GM23338 (cell line): ENCODE measurements around the gene CPSF2. TPM values are rescaled to one million over a fixed set of nuclear protein-coding genes. Genes with fewer than 3 reads are reported as not detected.

Source experiments
- ATAC-seq: fragments of 200-7000 bp; cut with Tn5 transposase; 3 replicates; pipeline ENCODE4 v1.9.1; 2020
- DNase-seq: peaks from one replicate; pipeline ENCODE4 v3.0.0-alpha.2; 2015; ENCODE audit warnings: low spot score
- H2AFZ ChIP-seq: fragments of 200-600 bp; sonication (generic); 2 replicates; pipeline ENCODE4 v1.8.0; 2016; ENCODE audit warnings: antibody characterized with exemption, mild to moderate bottlenecking, moderate library complexity
- H3F3A ChIP-seq: fragments of 200-600 bp; sonication (generic); replicated peaks from 2 replicates; pipeline ENCODE4 v1.8.0; 2017; ENCODE audit warnings: antibody characterized with exemption, mixed run types, low read depth
- H3K27ac ChIP-seq: fragments of 200-600 bp; sonication (generic); 2 replicates; pipeline ENCODE4 v1.6.1; 2016; ENCODE audit warnings: low read depth
- H3K27me3 ChIP-seq: fragments of 200-600 bp; sonication (generic); 2 replicates; pipeline ENCODE4 v1.8.0; 2016; ENCODE audit warnings: mild to moderate bottlenecking, mixed run types, moderate library complexity; ENCODE audit not compliant: insufficient read depth
- H3K36me3 ChIP-seq: fragments of 200-600 bp; sonication (generic); 2 replicates; pipeline ENCODE4 v1.8.0; 2016; ENCODE audit warnings: mild to moderate bottlenecking; ENCODE audit not compliant: insufficient read depth
- H3K4me1 ChIP-seq: fragments of 200-600 bp; sonication (generic); 2 replicates; pipeline ENCODE4 v1.8.0; 2016; ENCODE audit warnings: mild to moderate bottlenecking, moderate library complexity; ENCODE audit not compliant: insufficient read depth
- H3K4me2 ChIP-seq: fragments of 200-600 bp; sonication (generic); 2 replicates; pipeline ENCODE4 v1.7.1; 2017; ENCODE audit warnings: mixed run types
- H3K4me3 ChIP-seq: fragments of 200-600 bp; sonication (generic); 2 replicates; pipeline ENCODE4 v1.6.1; 2016; ENCODE audit warnings: mixed run types
- H3K79me2 ChIP-seq: fragments of 200-600 bp; sonication (generic); replicated peaks from 2 replicates; pipeline ENCODE4 v1.8.0; 2017; ENCODE audit warnings: mild to moderate bottlenecking; ENCODE audit not compliant: insufficient read depth
- H3K9me2 ChIP-seq: fragments of 200-600 bp; sonication (generic); 2 replicates; pipeline ENCODE4 v1.8.0; 2017; ENCODE audit not compliant: insufficient read depth
- H4K20me1 ChIP-seq: fragments of 200-600 bp; sonication (generic); replicated peaks from 2 replicates; pipeline ENCODE4 v1.8.0; 2017; ENCODE audit warnings: mild to moderate bottlenecking; ENCODE audit not compliant: insufficient read depth
- H3K27ac Mint-ChIP-seq: 2 replicates; pipeline ENCODE4 v1.8.0; 2020; ENCODE audit warnings: inconsistent platforms, mild to moderate bottlenecking, moderate library complexity, mixed read lengths
- H3K27me3 Mint-ChIP-seq: 3 replicates; pipeline ENCODE4 v1.8.0; 2022; ENCODE audit warnings: low read depth, mild to moderate bottlenecking, moderate library complexity, mixed read lengths, inconsistent platforms; ENCODE audit not compliant: insufficient read depth, poor library complexity
- H3K36me3 Mint-ChIP-seq: 3 replicates; pipeline ENCODE4 v1.8.0; 2021; ENCODE audit warnings: low read depth, mild to moderate bottlenecking, inconsistent platforms, moderate library complexity, mixed read lengths
- H3K4me1 Mint-ChIP-seq: 3 replicates; pipeline ENCODE4 v1.8.0; 2020; ENCODE audit warnings: mild to moderate bottlenecking, inconsistent platforms, mixed read lengths
- H3K4me3 Mint-ChIP-seq: 3 replicates; pipeline ENCODE4 v1.8.0; 2021; ENCODE audit warnings: moderate library complexity, mild to moderate bottlenecking, inconsistent platforms, mixed read lengths
- H3K9me3 Mint-ChIP-seq: 3 replicates; pipeline ENCODE4 v1.8.0; 2020; ENCODE audit warnings: moderate library complexity, mild to moderate bottlenecking, inconsistent platforms, mixed read lengths
- CREB1 ChIP-seq: fragments of 250-450 bp; sonication (Bioruptor Pico); IDR thresholded peaks from 2 replicates; pipeline ENCODE4 v1.5.0; 2020; ENCODE audit warnings: low read depth, mild to moderate bottlenecking, moderate library complexity
- STAT1 ChIP-seq: IDR thresholded peaks from one replicate; pipeline ENCODE4 v1.6.1; 2016; ENCODE audit warnings: antibody characterized with exemption; ENCODE audit not compliant: unreplicated experiment
- ZNF114 ChIP-seq: fragments of 250-450 bp; sonication (Bioruptor Pico); IDR thresholded peaks from 2 replicates; pipeline ENCODE4 v1.5.0; 2020; ENCODE audit warnings: mild to moderate bottlenecking, moderate library complexity
- polyA plus RNA-seq: library from polyadenylated mRNA; unstranded; fragments of >200 nt; fragmentation: Nextera tagmentation; extraction: Ambion mirVana; gene quantifications from 2 replicates; pipeline ENCODE4 v1.2.1, GENCODE V29; 2016
- total RNA-seq: library from RNA; depleted of rRNA; stranded (reverse); fragments of >200 nt; shearing (Covaris generic); gene quantifications from 2 replicates; pipeline ENCODE4 v1.2.3, GENCODE V29; 2014
- TF ChIP-seq, protein P1 (sequence below): fragments of 250-450 bp; sonication (Bioruptor Pico); IDR thresholded peaks from 2 replicates; pipeline ENCODE4 v1.5.0; 2020; ENCODE audit warnings: mild to moderate bottlenecking, moderate library complexity
- TF ChIP-seq, protein P2 (sequence below), 2 experiments: fragments of 200-600 bp in 1 of 2; sonication (generic) in 1 of 2; conservative IDR thresholded peaks; 2 replicates each; pipeline versions ENCODE4 v1.5.1 to v1.6.1; 2016 to 2017; ENCODE audit warnings: antibody characterized with exemption in 2 of 2, low read depth in 2 of 2, mild to moderate bottlenecking in 2 of 2, moderate library complexity in 1 of 2

CPSF2 gene
- total and polyA plus RNA-seq, 2 experiments from 2014 or later = 54.2 to 112 TPM

DNA sequence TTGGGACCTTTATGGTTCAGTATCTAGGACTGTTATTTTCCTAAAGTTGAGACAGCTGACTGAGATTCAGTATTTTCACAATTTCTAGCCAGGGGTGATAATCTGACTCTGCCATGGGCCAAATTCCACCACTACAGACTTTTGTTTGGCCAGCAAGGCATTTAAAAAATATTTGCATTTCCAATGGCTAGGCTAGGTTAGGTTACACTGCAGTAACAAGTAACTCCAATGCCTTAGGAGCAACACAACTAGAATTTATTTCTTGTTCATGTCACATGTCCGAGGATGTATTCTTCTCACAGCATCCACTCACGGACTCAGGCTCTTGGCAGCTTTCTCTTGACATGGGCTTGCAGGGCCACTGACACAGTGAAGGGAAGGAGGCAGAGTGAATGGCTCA, 83.0 kb downstream of the CPSF2 start:
- Mint-ChIP-seq H3K9me3 (no peaks in the 10 kb centered on the region), H3K4me3 (no peak overlapping the region), H3K27ac (no peak overlapping the region), H3K27me3 (peaks cover 8% of the 10 kb centered on the region), H3K4me1 (peaks cover 10% of the 10 kb centered on the region), H3K36me3 (no peaks in the 10 kb centered on the region)
- H3F3A ChIP-seq = no peaks in the 10 kb centered on the region
- no peak overlapping the region for H3K27ac ChIP-seq
- no peaks in the 10 kb centered on the region for H3K36me3 ChIP-seq
- H3K4me2 ChIP-seq = no peak overlapping the region
- TF ChIP-seq, protein P1, sequence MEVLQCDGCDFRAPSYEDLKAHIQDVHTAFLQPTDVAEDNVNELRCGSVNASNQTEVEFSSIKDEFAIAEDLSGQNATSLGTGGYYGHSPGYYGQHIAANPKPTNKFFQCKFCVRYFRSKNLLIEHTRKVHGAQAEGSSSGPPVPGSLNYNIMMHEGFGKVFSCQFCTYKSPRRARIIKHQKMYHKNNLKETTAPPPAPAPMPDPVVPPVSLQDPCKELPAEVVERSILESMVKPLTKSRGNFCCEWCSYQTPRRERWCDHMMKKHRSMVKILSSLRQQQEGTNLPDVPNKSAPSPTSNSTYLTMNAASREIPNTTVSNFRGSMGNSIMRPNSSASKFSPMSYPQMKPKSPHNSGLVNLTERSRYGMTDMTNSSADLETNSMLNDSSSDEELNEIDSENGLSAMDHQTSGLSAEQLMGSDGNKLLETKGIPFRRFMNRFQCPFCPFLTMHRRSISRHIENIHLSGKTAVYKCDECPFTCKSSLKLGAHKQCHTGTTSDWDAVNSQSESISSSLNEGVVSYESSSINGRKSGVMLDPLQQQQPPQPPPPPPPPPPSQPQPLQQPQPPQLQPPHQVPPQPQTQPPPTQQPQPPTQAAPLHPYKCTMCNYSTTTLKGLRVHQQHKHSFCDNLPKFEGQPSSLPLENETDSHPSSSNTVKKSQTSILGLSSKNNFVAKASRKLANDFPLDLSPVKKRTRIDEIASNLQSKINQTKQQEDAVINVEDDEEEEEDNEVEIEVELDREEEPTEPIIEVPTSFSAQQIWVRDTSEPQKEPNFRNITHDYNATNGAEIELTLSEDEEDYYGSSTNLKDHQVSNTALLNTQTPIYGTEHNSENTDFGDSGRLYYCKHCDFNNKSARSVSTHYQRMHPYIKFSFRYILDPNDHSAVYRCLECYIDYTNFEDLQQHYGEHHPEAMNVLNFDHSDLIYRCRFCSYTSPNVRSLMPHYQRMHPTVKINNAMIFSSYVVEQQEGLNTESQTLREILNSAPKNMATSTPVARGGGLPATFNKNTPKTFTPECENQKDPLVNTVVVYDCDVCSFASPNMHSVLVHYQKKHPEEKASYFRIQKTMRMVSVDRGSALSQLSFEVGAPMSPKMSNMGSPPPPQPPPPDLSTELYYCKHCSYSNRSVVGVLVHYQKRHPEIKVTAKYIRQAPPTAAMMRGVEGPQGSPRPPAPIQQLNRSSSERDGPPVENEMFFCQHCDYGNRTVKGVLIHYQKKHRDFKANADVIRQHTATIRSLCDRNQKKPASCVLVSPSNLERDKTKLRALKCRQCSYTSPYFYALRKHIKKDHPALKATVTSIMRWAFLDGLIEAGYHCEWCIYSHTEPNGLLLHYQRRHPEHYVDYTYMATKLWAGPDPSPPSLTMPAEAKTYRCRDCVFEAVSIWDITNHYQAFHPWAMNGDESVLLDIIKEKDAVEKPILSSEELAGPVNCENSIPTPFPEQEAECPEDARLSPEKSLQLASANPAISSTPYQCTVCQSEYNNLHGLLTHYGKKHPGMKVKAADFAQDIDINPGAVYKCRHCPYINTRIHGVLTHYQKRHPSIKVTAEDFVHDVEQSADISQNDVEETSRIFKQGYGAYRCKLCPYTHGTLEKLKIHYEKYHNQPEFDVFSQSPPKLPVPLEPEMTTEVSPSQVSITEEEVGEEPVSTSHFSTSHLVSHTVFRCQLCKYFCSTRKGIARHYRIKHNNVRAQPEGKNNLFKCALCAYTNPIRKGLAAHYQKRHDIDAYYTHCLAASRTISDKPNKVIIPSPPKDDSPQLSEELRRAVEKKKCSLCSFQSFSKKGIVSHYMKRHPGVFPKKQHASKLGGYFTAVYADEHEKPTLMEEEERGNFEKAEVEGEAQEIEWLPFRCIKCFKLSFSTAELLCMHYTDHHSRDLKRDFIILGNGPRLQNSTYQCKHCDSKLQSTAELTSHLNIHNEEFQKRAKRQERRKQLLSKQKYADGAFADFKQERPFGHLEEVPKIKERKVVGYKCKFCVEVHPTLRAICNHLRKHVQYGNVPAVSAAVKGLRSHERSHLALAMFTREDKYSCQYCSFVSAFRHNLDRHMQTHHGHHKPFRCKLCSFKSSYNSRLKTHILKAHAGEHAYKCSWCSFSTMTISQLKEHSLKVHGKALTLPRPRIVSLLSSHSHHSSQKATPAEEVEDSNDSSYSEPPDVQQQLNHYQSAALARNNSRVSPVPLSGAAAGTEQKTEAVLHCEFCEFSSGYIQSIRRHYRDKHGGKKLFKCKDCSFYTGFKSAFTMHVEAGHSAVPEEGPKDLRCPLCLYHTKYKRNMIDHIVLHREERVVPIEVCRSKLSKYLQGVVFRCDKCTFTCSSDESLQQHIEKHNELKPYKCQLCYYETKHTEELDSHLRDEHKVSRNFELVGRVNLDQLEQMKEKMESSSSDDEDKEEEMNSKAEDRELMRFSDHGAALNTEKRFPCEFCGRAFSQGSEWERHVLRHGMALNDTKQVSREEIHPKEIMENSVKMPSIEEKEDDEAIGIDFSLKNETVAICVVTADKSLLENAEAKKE (CRISPR knock-in tag) = no peak
- TF ChIP-seq CREB1 (CRISPR knock-in tag) = no peak
- H4K20me1 ChIP-seq = no peaks in the 10 kb centered on the region
- no peak overlapping the region for H3K4me3 ChIP-seq
- H3K79me2 ChIP-seq = no peaks in the 10 kb centered on the region
- H2AFZ ChIP-seq = no peak overlapping the region
- DNase-seq = no peak
- H3K4me1 ChIP-seq = no peaks in the 10 kb centered on the region
- peaks cover 5% of the 10 kb centered on the region; the same call in 1 of the 2 replicates for H3K9me2 ChIP-seq
- H3K27me3 ChIP-seq = no peaks in the 10 kb centered on the region
- ATAC-seq = no peak

DNA sequence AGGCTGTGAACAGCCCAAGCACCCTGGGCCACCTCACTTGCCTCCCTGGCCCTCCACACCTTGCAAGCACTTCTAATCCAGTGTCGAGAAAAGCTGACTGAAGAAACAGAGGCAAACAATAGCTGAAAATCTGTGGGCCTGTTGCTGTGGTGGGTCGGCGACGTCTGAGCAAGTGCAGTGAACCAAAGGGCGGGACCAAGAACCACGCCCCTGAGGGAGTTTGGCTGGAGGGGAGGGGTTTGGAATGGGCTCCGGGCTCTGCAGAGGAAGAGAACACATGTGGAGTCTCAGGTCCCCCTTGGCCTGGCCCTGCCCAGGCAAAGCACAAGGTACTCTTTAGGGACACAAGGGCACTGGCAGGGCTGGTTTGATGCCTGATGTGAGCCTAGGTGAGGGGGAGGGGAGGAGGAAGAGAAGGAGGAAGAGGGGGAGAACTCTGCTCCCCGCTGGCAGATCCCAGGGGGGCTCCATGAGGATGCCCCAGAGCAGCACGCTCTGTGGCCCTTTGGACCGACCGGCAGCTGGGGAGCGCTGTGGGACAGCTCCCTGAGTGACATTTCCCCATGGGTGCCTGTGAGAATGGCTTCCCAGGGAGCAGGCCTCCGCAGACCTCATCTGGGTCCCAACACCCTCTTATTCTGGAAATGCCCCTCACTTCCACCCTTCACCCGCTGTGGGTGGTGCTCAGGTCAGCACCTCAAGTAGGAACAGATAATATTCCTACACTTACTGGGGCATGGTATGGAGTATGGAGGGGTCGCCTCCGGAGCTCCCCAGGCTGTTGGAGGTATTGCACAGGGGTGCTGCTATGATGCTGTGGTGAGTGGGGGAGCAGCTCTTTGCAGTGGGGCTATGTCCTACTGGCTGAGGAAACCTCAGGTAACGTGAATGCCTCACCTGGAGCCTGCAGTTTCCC, 85.5 kb downstream of the CPSF2 start:
- H3K79me2 ChIP-seq = no peaks in the 10 kb centered on the region
- no peaks in the 10 kb centered on the region for H3K27me3 ChIP-seq
- TF ChIP-seq ZNF114 (CRISPR knock-in tag) = no peak
- no peak for TF ChIP-seq STAT1
- TF ChIP-seq, protein P2, sequence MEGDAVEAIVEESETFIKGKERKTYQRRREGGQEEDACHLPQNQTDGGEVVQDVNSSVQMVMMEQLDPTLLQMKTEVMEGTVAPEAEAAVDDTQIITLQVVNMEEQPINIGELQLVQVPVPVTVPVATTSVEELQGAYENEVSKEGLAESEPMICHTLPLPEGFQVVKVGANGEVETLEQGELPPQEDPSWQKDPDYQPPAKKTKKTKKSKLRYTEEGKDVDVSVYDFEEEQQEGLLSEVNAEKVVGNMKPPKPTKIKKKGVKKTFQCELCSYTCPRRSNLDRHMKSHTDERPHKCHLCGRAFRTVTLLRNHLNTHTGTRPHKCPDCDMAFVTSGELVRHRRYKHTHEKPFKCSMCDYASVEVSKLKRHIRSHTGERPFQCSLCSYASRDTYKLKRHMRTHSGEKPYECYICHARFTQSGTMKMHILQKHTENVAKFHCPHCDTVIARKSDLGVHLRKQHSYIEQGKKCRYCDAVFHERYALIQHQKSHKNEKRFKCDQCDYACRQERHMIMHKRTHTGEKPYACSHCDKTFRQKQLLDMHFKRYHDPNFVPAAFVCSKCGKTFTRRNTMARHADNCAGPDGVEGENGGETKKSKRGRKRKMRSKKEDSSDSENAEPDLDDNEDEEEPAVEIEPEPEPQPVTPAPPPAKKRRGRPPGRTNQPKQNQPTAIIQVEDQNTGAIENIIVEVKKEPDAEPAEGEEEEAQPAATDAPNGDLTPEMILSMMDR (conservative IDR thresholded peaks at IDR 0.05; ENCODE audit: low read depth in 2 of 2) = peak; percentile 21 to 26; a peak in 3 of 4 replicates
- H3K4me1 Mint-ChIP-seq = peaks cover 8% of the 10 kb centered on the region
- peak overlapping the region; percentile 35; the same call in 1 of the 3 replicates for H3K4me3 Mint-ChIP-seq
- H3K9me3 Mint-ChIP-seq = no peaks in the 10 kb centered on the region; the same call in 2 of the 3 replicates
- H3K27me3 Mint-ChIP-seq = peaks cover 7% of the 10 kb centered on the region
- H3K36me3 Mint-ChIP-seq = no peaks in the 10 kb centered on the region
- no peaks in the 10 kb centered on the region for H3K36me3 ChIP-seq
- H3K4me2 ChIP-seq = no peak overlapping the region
- no peaks in the 10 kb centered on the region for H4K20me1 ChIP-seq
- no peaks in the 10 kb centered on the region for H3F3A ChIP-seq
- peak; percentile 69 for DNase-seq
- H3K4me3 ChIP-seq = no peak overlapping the region
- peak overlapping the region; percentile 89; the same call in 1 of the 2 replicates for H2AFZ ChIP-seq
- H3K27ac Mint-ChIP-seq = no peak overlapping the region
- no peaks in the 10 kb centered on the region for H3K4me1 ChIP-seq
- H3K9me2 ChIP-seq = no peaks in the 10 kb centered on the region
- ATAC-seq = peak; percentile 94
- H3K27ac ChIP-seq = no peak overlapping the region
